ENCODE data around the gene OLFM2. TPM values are rescaled to one million over a fixed set of nuclear protein-coding genes. Genes with fewer than 3 reads are reported as not detected.
A peak's percentile ranks its signal among the peaks of the same experiment; 100 is the strongest.

The OLFM2 gene
- total RNA-seq, 2 donors from 2014 or later: 3.1 to 11.9 TPM

DNA sequence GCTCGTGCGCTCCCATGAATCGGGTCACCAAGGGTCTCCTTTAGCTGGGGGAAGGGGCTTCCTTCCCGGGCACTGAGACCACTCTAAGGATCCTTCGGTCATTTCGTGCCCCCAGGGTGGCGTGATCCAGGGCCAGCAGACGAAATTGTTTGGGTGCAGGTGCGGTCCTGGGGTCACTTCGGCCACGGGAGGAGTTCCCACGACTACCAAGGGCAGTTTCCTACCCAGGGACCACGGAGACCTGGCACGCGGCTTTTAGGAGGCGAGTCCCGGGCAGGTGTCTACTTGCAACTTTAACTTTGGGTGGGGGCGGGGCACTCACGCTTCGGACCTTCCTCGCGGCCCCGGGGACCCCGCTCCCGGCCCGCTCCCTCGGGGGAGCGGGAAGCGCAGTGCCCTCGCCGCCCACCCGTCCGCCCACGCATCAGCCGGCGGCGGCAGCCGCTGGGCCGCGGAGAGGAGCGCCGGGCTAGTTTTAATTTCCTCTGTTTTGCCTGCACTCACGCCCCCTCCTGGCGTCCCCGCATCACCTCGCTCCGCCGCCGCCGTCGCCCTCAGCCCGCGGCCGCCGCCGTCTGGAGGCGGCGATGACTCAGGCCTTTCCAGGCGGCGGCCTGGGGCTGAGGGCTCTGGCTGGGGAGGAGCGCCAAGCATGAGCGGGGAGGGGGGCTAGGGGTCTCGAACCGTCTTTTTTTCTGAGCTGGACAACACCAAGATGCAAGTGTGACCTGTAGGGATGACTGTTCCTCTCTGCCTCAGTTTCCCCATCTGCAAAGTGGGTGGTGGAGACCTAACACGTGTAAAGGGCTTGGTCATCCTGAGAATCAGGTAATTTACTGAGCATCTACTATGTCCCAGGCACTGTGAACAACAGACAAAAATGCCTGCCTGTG, 21.8 kb downstream of the OLFM2 start:
- TF ChIP-seq, protein P1, sequence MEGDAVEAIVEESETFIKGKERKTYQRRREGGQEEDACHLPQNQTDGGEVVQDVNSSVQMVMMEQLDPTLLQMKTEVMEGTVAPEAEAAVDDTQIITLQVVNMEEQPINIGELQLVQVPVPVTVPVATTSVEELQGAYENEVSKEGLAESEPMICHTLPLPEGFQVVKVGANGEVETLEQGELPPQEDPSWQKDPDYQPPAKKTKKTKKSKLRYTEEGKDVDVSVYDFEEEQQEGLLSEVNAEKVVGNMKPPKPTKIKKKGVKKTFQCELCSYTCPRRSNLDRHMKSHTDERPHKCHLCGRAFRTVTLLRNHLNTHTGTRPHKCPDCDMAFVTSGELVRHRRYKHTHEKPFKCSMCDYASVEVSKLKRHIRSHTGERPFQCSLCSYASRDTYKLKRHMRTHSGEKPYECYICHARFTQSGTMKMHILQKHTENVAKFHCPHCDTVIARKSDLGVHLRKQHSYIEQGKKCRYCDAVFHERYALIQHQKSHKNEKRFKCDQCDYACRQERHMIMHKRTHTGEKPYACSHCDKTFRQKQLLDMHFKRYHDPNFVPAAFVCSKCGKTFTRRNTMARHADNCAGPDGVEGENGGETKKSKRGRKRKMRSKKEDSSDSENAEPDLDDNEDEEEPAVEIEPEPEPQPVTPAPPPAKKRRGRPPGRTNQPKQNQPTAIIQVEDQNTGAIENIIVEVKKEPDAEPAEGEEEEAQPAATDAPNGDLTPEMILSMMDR (IDR thresholded peaks at IDR 0.05): peak; percentile 21 to 78 (median 38)
- TF ChIP-seq POLR2A (IDR thresholded peaks at IDR 0.05): peak in 2 of 3 donors; percentile 17 to 25
- 1 to 24% methylated on average over 1 to 62 of the region's 65 CpGs for WGBS, 2 donors
- H3K36me3 ChIP-seq (replicated peaks in 1 of 2; ENCODE audit: insufficient read depth in 1 of 2, low read depth in 2 of 2): no peaks in the 10 kb centered on the region
- DNase-seq (peak; percentile 76 to 83 (median 80)), ATAC-seq (peak; percentile 89)
- no peaks in the 10 kb centered on the region for H3K9me3 ChIP-seq
- intact Hi-C loops (cut with DNase I): no loop called here
- peaks cover 18% of the 10 kb centered on the region for H3K4me1 ChIP-seq
- H3K27me3 ChIP-seq: no peaks in the 10 kb centered on the region
- peak overlapping the region; percentile 15 to 29 for H3K4me3 ChIP-seq
- peak overlapping the region in 1 of 4 donors; percentile 10 for H3K27ac ChIP-seq

DNA sequence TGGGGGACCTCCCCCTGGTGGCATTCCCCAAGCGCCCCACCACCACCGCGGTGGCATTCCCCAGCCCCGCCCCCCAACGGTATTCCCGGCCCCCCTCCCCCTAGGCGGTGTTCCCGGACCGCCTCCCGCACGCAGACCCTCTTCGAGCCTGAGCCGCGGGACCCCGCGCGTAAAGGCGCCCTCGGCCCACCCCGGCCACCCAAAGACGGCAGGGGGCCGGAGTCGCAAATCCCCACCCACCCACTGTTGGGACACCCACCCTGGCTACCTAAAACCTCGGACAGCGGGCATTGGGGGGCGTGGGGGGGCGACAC, 22.4 kb downstream of the OLFM2 start:
- no peaks in the 10 kb centered on the region for H3K27me3 ChIP-seq
- H3K27ac ChIP-seq: no peak overlapping the region
- H3K36me3 ChIP-seq (replicated peaks in 1 of 2; ENCODE audit: insufficient read depth in 1 of 2, low read depth in 2 of 2): no peaks in the 10 kb centered on the region
- peak overlapping the region; percentile 15 to 29 for H3K4me3 ChIP-seq
- ATAC-seq (no peak), DNase-seq (peak in 1 of 4 donors; percentile 13)
- H3K9me3 ChIP-seq: no peaks in the 10 kb centered on the region
- peaks cover 18% of the 10 kb centered on the region for H3K4me1 ChIP-seq
- intact Hi-C loops (cut with DNase I): no loop called here
- no peak for TF ChIP-seq POLR2A (IDR thresholded peaks at IDR 0.05)
- TF ChIP-seq, protein P1 (IDR thresholded peaks at IDR 0.05): no peak
- 2% methylated on average over 17 of the region's 27 CpGs; no CpG with 5 or more reads in 1 of the 2 donors for WGBS, 2 donors

DNA sequence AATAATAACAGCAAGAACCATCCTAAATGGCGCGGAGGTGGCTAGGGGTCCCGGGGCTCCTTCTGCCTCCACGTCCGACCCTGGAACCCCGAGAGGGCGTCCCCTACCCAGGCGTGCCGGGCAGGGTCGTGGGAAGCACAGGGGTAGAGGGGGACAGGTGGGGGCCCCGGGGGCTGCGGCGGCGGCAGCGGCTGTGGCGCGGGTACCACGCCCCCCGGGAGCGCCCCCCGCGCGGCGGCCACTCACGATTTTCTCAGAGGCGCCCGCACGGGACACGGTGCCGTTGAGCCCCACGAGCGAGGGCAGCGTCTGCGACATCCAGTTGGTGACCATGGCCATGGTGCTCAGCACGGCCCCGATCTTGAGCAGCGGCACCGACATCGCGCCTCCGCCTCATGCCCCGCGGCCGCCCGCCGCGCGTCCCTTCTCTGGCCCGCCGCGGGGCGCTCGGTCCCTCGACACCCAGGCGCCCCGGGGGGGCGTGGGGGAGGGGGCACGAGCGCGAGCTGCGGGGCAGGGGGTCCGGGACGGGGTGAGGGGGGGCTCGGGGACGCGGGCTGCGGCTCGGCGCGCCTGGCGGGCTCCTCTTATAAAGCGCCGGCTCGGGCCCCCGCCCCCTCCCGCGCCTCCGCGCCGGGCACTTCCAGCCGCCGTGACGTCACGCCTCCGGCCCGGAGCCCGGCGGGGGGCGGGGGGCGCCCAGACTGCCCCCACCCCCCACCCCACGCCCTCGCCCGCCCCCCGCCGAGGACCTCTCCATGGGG, 22.9 kb downstream of the OLFM2 start:
- intact Hi-C loops (cut with DNase I): no loop called here
- peak overlapping the region; percentile 15 to 29 for H3K4me3 ChIP-seq
- no peak for TF ChIP-seq POLR2A (IDR thresholded peaks at IDR 0.05)
- TF ChIP-seq, protein P1 (IDR thresholded peaks at IDR 0.05): no peak
- 3% methylated on average over 73 of the region's 95 CpGs; no CpG with 5 or more reads in 1 of the 2 donors for WGBS, 2 donors
- no peak overlapping the region for H3K27ac ChIP-seq
- no peaks in the 10 kb centered on the region for H3K36me3 ChIP-seq (replicated peaks in 1 of 2; ENCODE audit: insufficient read depth in 1 of 2, low read depth in 2 of 2)
- peaks cover 18% of the 10 kb centered on the region for H3K4me1 ChIP-seq
- ATAC-seq (peak; percentile 25), DNase-seq (peak; percentile 31 to 68 (median 34))
- no peaks in the 10 kb centered on the region for H3K9me3 ChIP-seq
- H3K27me3 ChIP-seq: no peaks in the 10 kb centered on the region

DNA sequence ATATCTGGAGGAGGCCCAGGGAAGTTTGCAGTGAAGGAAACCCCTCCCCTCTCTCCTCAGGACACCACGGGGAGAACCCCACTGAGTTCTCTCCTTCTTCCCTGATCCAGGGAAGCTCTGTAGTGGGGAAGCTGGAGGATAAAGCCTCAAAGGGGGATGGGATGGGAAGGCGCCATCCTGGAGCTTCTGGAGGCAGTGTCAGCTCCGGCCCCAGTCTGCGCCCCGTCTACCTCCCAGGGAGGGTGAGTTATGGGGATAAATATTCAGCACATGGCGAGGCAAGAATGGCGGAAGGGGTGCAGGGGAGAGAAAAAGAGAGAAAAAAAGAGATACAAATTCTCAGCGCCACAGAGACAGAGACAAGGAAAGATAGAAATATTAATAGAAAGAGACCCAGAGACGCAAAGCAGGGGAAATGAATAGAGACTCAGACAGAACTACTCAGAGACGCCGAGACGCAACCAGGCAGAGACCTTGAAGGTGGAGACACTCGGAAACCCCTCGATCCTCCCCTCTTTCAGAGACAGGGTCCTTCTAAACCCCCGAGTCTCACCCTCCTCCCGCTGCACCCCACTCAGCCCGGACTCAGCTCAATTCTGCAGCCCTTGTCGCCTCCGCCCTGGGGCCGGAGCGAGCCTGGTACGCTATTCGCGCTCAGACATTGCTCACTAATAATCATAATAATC, 23.6 kb downstream of the OLFM2 start:
- ATAC-seq (no peak), DNase-seq (no peak)
- H3K4me1 ChIP-seq: peaks cover 18% of the 10 kb centered on the region
- intact Hi-C loops (cut with DNase I): no loop called here
- H3K4me3 ChIP-seq: no peak overlapping the region
- no peaks in the 10 kb centered on the region for H3K36me3 ChIP-seq (replicated peaks in 1 of 2; ENCODE audit: insufficient read depth in 1 of 2, low read depth in 2 of 2)
- WGBS, 2 donors: 57 to 61% methylated on average over 15 to 24 of the region's 24 CpGs
- TF ChIP-seq, protein P1 (IDR thresholded peaks at IDR 0.05): no peak
- no peak for TF ChIP-seq POLR2A (IDR thresholded peaks at IDR 0.05)
- no peaks in the 10 kb centered on the region for H3K9me3 ChIP-seq
- H3K27me3 ChIP-seq: no peaks in the 10 kb centered on the region
- no peak overlapping the region for H3K27ac ChIP-seq
